Breast epithelium (tissue), 3 donors: ENCODE results near the gene AEBP2.

Experiments
- POLR2A ChIP-seq: fragments of 450-650 bp; IDR thresholded peaks from one replicate; pipeline ENCODE4 v1.6.1; 2016; ENCODE audit warnings: antibody characterized with exemption, mild to moderate bottlenecking, moderate library complexity
- TF ChIP-seq, protein P1 (sequence below), 3 donors: fragments of 450-650 bp; IDR thresholded peaks; one replicate each; pipeline ENCODE4 v1.5.1; 2016 to 2017; ENCODE audit warnings: antibody characterized with exemption in 3 of 3, mild to moderate bottlenecking in 3 of 3, moderate library complexity in 3 of 3

DNA sequence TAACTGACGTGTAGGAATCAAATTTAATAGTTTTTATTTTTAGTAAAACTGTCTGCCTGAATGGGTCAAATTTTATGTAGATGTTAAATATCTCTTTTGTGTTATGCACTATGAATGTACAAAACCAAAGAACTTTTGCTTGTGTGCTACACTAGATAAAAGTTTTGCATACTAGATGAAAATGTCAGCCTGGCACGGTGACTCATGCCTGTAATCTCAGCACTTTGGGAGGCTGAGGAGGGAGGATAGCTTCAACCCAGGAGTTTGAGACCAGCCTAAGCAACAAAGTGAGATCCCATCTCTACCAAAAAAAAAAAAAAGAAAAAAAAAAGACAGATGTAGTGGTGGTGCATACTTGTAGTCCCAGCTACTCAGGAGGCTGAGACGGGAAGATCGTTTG lies 11.1 kb downstream of the AEBP2 start:
- no peak for TF ChIP-seq POLR2A
- TF ChIP-seq, protein P1, sequence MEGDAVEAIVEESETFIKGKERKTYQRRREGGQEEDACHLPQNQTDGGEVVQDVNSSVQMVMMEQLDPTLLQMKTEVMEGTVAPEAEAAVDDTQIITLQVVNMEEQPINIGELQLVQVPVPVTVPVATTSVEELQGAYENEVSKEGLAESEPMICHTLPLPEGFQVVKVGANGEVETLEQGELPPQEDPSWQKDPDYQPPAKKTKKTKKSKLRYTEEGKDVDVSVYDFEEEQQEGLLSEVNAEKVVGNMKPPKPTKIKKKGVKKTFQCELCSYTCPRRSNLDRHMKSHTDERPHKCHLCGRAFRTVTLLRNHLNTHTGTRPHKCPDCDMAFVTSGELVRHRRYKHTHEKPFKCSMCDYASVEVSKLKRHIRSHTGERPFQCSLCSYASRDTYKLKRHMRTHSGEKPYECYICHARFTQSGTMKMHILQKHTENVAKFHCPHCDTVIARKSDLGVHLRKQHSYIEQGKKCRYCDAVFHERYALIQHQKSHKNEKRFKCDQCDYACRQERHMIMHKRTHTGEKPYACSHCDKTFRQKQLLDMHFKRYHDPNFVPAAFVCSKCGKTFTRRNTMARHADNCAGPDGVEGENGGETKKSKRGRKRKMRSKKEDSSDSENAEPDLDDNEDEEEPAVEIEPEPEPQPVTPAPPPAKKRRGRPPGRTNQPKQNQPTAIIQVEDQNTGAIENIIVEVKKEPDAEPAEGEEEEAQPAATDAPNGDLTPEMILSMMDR (IDR thresholded peaks at IDR 0.05): no peak
